ENCODE results near the gene CKS1B.

Gene CKS1B

GRCh38 chr1:154953611-154954038 lies 20.9 kb upstream of the CKS1B start:
- no peak overlapping the region for H3K27ac ChIP-seq (ENCODE audit: poor library complexity, severe bottlenecking)
- H3K27me3 ChIP-seq (ENCODE audit: insufficient read depth, poor library complexity, severe bottlenecking): no peaks in the 10 kb centered on the region
- no peaks in the 10 kb centered on the region for H3K9me3 ChIP-seq (ENCODE audit: severe bottlenecking)
- DNase-seq (ENCODE audit: low spot score) (no peak), ATAC-seq (ENCODE audit: low read depth) (no peak)
- H3K4me1 ChIP-seq (ENCODE audit: insufficient read depth, poor library complexity, severe bottlenecking): peaks cover 10% of the 10 kb centered on the region
- TF ChIP-seq, protein P1, sequence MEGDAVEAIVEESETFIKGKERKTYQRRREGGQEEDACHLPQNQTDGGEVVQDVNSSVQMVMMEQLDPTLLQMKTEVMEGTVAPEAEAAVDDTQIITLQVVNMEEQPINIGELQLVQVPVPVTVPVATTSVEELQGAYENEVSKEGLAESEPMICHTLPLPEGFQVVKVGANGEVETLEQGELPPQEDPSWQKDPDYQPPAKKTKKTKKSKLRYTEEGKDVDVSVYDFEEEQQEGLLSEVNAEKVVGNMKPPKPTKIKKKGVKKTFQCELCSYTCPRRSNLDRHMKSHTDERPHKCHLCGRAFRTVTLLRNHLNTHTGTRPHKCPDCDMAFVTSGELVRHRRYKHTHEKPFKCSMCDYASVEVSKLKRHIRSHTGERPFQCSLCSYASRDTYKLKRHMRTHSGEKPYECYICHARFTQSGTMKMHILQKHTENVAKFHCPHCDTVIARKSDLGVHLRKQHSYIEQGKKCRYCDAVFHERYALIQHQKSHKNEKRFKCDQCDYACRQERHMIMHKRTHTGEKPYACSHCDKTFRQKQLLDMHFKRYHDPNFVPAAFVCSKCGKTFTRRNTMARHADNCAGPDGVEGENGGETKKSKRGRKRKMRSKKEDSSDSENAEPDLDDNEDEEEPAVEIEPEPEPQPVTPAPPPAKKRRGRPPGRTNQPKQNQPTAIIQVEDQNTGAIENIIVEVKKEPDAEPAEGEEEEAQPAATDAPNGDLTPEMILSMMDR (IDR thresholded peaks at IDR 0.05; ENCODE audit: poor library complexity, severe bottlenecking): no peak
- H3K4me3 ChIP-seq (ENCODE audit: severe bottlenecking): no peak overlapping the region
- H3K36me3 ChIP-seq (ENCODE audit: low read depth): no peaks in the 10 kb centered on the region

DNA sequence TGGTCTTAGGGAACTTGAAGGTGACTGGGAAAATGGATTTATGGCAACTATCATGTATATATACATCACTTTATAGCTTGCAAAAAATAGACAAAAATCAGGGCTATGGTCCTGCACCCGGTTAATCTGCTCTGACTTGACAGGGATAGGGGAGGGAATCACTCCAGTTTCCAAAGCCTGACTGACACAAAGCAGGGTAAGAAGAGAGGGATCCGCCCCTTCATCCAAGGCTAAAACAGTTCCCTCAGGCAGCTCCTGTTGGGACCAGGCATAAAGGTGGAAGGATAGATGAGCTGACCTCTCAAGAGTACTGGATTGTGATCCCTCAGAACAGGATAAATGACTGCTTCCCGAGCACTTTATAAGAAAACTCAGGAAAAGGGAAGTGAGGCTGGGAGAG lies 19.9 kb upstream of the CKS1B start:
- no peaks in the 10 kb centered on the region for H3K9me3 ChIP-seq (ENCODE audit: severe bottlenecking)
- ATAC-seq (ENCODE audit: low read depth) (no peak), DNase-seq (ENCODE audit: low spot score) (no peak)
- H3K27ac ChIP-seq (ENCODE audit: poor library complexity, severe bottlenecking): no peak overlapping the region
- TF ChIP-seq, protein P1 (IDR thresholded peaks at IDR 0.05; ENCODE audit: poor library complexity, severe bottlenecking): no peak
- H3K36me3 ChIP-seq (ENCODE audit: low read depth): peaks cover 4% of the 10 kb centered on the region
- no peaks in the 10 kb centered on the region for H3K27me3 ChIP-seq (ENCODE audit: insufficient read depth, poor library complexity, severe bottlenecking)
- H3K4me3 ChIP-seq (ENCODE audit: severe bottlenecking): no peak overlapping the region
- H3K4me1 ChIP-seq (ENCODE audit: insufficient read depth, poor library complexity, severe bottlenecking): peaks cover 10% of the 10 kb centered on the region

DNA sequence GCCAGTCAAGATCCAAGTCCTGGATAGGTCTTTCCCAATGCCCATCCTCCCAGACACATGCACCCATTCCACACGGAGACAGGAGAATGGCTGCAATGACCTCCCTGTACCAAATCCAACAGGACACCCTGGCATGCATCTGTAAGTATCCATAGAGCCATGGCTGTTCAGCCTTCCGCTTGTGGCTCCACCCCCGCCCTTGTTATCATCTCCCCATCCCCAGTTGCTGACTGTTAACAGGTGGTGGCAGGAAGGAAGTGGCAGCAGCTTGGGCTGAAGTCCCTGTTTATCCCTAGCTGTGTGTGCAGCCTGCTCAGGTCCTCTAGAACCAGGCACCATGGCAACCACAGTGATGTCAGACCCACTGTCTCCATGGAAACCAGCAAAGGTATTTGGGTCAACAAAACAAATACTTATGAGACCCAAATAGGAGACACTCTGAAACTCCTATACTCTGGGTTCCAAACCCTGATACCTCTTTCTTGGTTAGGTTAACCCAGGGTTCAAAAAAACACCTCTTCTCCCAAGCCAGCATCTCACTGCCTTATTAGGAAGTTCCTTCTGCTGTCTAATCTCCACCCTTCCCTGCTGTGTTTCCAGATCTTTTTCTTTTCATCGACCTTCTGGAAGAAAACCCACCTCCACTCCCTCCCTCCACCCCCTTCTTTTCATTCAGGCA lies 19.3 kb upstream of the CKS1B start:
- Histone ChIP-seq H3K9me3 (ENCODE audit: severe bottlenecking) (no peaks in the 10 kb centered on the region), H3K36me3 (ENCODE audit: low read depth) (peaks cover 8% of the 10 kb centered on the region), H3K4me1 (ENCODE audit: insufficient read depth, poor library complexity, severe bottlenecking) (peaks cover 10% of the 10 kb centered on the region), H3K27me3 (ENCODE audit: insufficient read depth, poor library complexity, severe bottlenecking) (no peaks in the 10 kb centered on the region), H3K4me3 (ENCODE audit: severe bottlenecking) (peak overlapping the region; percentile 33), H3K27ac (ENCODE audit: poor library complexity, severe bottlenecking) (peak overlapping the region; percentile 36)
- ATAC-seq (ENCODE audit: low read depth) (no peak; the same call in 2 of the 3 replicates), DNase-seq (ENCODE audit: low spot score) (no peak)
- TF ChIP-seq, protein P1 (IDR thresholded peaks at IDR 0.05; ENCODE audit: poor library complexity, severe bottlenecking): no peak

GRCh38 chr1:154955718-154956543 lies 18.6 kb upstream of the CKS1B start, which contains the start of gene PBXIP1:
PBXIP1 (minus strand) TSS chr1:154956099; CDS start chr1:154953721, 2,378 bp downstream.
- ATAC-seq (ENCODE audit: low read depth): peak; percentile 84
- no peak for DNase-seq (ENCODE audit: low spot score)
- peak within 1 kb of the TSS; percentile 33 for H3K4me3 ChIP-seq (ENCODE audit: severe bottlenecking)
- no peaks in the 10 kb centered on the region for H3K27me3 ChIP-seq (ENCODE audit: insufficient read depth, poor library complexity, severe bottlenecking)
- peaks cover 8% of the 10 kb centered on the region for H3K36me3 ChIP-seq (ENCODE audit: low read depth)
- peak within 1 kb of the TSS; percentile 36 for H3K27ac ChIP-seq (ENCODE audit: poor library complexity, severe bottlenecking)
- TF ChIP-seq, protein P1 (IDR thresholded peaks at IDR 0.05; ENCODE audit: poor library complexity, severe bottlenecking): peak; percentile 40
- H3K9me3 ChIP-seq (ENCODE audit: severe bottlenecking): no peaks in the 10 kb centered on the region
- peaks cover 10% of the 10 kb centered on the region for H3K4me1 ChIP-seq (ENCODE audit: insufficient read depth, poor library complexity, severe bottlenecking)

Data from RWPE2 (cell line).